Endothelial cell (in vitro differentiated cells): Measurements from ENCODE around the gene PPP1R10. TPM values are rescaled to one million over a fixed set of nuclear protein-coding genes. Genes with fewer than 3 reads are reported as not detected.

Experiments
- DNase-seq: peaks from one replicate; pipeline ENCODE4 v3.0.0; 2021; ENCODE audit warnings: low spot score
- H3K27ac Mint-ChIP-seq: one replicate; pipeline ENCODE4 v1.8.0; 2021; ENCODE audit warnings: mixed read lengths, inconsistent platforms; ENCODE audit not compliant: unreplicated experiment
- H3K27me3 Mint-ChIP-seq: one replicate; pipeline ENCODE4 v1.8.0; 2021; ENCODE audit warnings: mild to moderate bottlenecking, moderate library complexity, mixed read lengths, inconsistent platforms; ENCODE audit not compliant: unreplicated experiment
- H3K36me3 Mint-ChIP-seq: one replicate; pipeline ENCODE4 v1.8.0; 2021; ENCODE audit warnings: mild to moderate bottlenecking, low read depth, mixed read lengths, inconsistent platforms; ENCODE audit not compliant: unreplicated experiment
- H3K4me1 Mint-ChIP-seq: one replicate; pipeline ENCODE4 v1.8.0; 2021; ENCODE audit warnings: mild to moderate bottlenecking, mixed read lengths, inconsistent platforms; ENCODE audit not compliant: unreplicated experiment
- H3K4me3 Mint-ChIP-seq: one replicate; pipeline ENCODE4 v1.8.0; 2021; ENCODE audit warnings: mild to moderate bottlenecking, mixed read lengths, inconsistent platforms; ENCODE audit not compliant: unreplicated experiment
- H3K9me3 Mint-ChIP-seq: one replicate; pipeline ENCODE4 v1.8.0; 2021; ENCODE audit warnings: mixed read lengths, inconsistent platforms; ENCODE audit not compliant: unreplicated experiment
- total RNA-seq: library from RNA; stranded (reverse); fragmentation: NEBNext Ultra II Directional; extraction: Animal tissue kit (Norgen Biotek cat#: 25700); gene quantifications from one replicate; pipeline ENCODE4 v1.2.1, GENCODE V29; 2021; ENCODE audit not compliant: unreplicated experiment
- TF ChIP-seq, protein P1 (sequence below): fragments of 200-600 bp; sonication (generic); IDR thresholded peaks from one replicate; pipeline ENCODE4 v1.5.0; 2021; ENCODE audit warnings: antibody characterized with exemption; ENCODE audit not compliant: unreplicated experiment

Gene PPP1R10
- total RNA-seq, 1 donor from 2014 or later: 75.8 TPM

DNA sequence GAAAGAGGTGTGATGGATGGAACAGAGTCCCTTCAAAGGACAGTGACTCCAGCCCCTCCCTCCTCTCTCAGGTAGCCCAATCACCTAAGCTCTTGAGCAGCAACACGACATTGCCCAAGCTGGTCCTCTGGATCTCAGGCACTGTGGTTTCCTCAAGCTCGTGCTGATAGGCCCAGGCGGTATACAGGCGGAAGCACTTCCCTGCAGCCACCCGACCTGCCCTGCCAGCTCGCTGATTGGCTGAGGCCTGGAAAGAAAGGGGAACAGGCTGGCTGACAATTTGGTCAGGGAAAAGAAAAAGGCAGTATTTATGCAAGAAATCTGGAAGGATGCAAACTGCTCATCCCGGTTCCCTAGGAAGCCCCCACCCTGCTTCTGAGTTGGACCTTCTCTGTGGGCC, 39.5 kb upstream of the PPP1R10 start:
- no peak overlapping the region for H3K27ac Mint-ChIP-seq
- TF ChIP-seq, protein P1, sequence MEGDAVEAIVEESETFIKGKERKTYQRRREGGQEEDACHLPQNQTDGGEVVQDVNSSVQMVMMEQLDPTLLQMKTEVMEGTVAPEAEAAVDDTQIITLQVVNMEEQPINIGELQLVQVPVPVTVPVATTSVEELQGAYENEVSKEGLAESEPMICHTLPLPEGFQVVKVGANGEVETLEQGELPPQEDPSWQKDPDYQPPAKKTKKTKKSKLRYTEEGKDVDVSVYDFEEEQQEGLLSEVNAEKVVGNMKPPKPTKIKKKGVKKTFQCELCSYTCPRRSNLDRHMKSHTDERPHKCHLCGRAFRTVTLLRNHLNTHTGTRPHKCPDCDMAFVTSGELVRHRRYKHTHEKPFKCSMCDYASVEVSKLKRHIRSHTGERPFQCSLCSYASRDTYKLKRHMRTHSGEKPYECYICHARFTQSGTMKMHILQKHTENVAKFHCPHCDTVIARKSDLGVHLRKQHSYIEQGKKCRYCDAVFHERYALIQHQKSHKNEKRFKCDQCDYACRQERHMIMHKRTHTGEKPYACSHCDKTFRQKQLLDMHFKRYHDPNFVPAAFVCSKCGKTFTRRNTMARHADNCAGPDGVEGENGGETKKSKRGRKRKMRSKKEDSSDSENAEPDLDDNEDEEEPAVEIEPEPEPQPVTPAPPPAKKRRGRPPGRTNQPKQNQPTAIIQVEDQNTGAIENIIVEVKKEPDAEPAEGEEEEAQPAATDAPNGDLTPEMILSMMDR: no peak
- no peaks in the 10 kb centered on the region for H3K9me3 Mint-ChIP-seq
- H3K27me3 Mint-ChIP-seq: peaks cover 9% of the 10 kb centered on the region
- peaks cover 22% of the 10 kb centered on the region for H3K4me1 Mint-ChIP-seq
- H3K36me3 Mint-ChIP-seq: peaks cover 58% of the 10 kb centered on the region
- no peak overlapping the region for H3K4me3 Mint-ChIP-seq
- DNase-seq: no peak

DNA sequence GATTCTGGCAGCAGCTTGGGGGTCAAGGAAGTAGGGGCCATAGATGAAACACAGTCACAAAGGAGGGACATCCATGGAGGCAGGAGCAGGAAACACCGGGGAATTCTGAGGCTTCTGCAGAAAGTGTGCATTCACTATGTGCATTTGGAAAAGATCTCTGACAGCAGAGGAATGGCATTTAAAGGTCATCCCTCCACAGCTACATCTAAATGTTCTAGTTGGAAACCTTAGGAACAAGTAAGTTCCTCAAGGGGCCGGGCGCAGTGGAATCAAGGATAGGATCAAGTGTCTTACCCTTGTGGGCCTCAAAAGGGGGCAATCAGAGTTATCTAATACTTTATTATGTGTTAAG, 38.7 kb upstream of the PPP1R10 start:
- Mint-ChIP-seq H3K27me3 (peaks cover 9% of the 10 kb centered on the region), H3K4me3 (peak overlapping the region; percentile 14), H3K36me3 (peaks cover 56% of the 10 kb centered on the region)

DNA sequence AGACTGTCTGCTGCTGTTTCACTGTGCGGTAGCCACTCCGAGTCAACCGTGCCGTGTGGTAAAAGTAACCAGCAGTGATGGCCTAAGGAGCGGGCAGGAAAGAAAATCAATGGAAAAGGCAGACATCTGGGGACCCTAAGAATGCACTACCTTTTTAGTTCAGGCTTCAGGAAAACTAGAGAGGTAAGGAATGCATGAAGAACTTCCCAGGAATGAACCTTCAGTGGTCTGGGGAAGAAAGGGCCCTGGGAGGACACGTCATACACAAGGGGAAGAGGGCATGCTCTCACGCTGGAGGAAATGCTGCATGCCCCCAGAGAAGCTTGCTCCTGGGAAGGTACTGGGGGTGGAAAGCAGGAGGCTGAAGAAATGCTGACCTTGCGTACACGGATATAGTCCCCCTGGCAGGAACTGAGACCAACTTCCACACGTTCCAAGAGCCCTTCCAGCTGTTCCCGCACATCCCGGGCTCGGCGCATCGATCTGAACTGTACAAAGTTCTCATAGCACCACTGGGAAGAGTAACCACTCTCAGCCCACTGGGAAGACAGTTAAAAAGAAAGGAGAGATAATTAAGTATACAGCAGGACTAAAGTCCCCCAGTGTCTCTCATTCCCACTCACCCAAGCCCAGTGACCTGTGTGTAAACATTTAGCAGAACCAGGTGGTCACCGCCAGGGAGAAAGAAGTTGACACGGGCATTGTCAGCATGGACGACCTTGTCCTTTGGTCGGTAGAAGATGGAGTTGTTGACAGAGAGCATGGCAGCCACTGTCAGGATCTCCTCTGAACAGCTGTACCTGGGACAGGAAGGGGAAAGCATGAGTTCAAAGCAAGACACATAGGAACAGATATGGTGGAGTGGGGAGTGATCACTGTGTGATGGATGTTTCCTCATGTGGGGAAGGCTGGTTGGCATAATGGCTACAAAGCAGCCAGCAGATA, 38.0 kb upstream of the PPP1R10 start:
- peaks cover 53% of the 10 kb centered on the region for H3K36me3 Mint-ChIP-seq
- peaks cover 8% of the 10 kb centered on the region for H3K27me3 Mint-ChIP-seq
- H3K27ac Mint-ChIP-seq: peak overlapping the region; percentile 48
- TF ChIP-seq, protein P1: no peak
- H3K9me3 Mint-ChIP-seq: no peaks in the 10 kb centered on the region
- DNase-seq: no peak
- peaks cover 22% of the 10 kb centered on the region for H3K4me1 Mint-ChIP-seq
- H3K4me3 Mint-ChIP-seq: peak overlapping the region; percentile 75

More for the DNA sequence above, 38.7 kb upstream of the PPP1R10 start:
- peaks cover 22% of the 10 kb centered on the region for H3K4me1 Mint-ChIP-seq
- H3K9me3 Mint-ChIP-seq: no peaks in the 10 kb centered on the region
- DNase-seq: no peak
- TF ChIP-seq, protein P1: no peak
- peak overlapping the region; percentile 20 for H3K27ac Mint-ChIP-seq

DNA sequence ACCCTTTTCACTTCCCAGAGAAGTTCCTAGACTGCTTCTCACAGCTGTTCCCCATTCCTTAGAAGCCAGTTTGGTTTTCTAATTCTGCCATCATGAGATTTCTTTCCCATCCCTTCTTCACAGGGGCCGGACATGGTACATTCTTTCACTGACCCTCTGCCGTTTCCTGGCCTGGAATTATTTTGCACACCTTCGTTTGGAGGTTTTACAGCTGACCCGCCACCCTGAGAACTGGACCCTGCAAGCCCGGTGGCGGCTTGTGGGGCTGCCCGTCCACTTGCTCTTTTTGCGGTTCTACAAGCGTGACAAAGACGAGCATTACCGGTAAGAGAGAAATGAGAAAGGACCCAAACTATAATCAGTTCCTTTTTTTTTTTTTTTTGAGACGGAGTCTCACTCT, 34.1 kb upstream of the PPP1R10 start:
- H3K27ac Mint-ChIP-seq: no peak overlapping the region
- H3K4me3 Mint-ChIP-seq: no peak overlapping the region
- peaks cover 1% of the 10 kb centered on the region for H3K27me3 Mint-ChIP-seq
- TF ChIP-seq, protein P1: no peak
- H3K9me3 Mint-ChIP-seq: no peaks in the 10 kb centered on the region
- H3K4me1 Mint-ChIP-seq: peaks cover 19% of the 10 kb centered on the region
- no peak for DNase-seq
- H3K36me3 Mint-ChIP-seq: peaks cover 38% of the 10 kb centered on the region
